GM21360 (cell line): ENCODE measurements around the gene CST5.
"Not testable (repeated sequence)": the region's sequence is repeated elsewhere in the genome, so short reads cannot be mapped to it uniquely, and the experiment has no call there.

Source experiments
- ATAC-seq: cut with Tn5 transposase; IDR thresholded peaks from one replicate; pipeline ENCODE4 v1.9.1; 2021; ENCODE audit warnings: mild to moderate bottlenecking, moderate library complexity; ENCODE audit not compliant: unreplicated experiment

CST5 gene

GRCh38 chr20:23856736-23857135 lies 22.8 kb downstream of the CST5 start:
- ATAC-seq = no peak

GRCh38 chr20:23856226-23856625 lies 23.3 kb downstream of the CST5 start:
- ATAC-seq = no peak

GRCh38 chr20:23841693-23842092 lies 37.9 kb downstream of the CST5 start:
- no peak for ATAC-seq

GRCh38 chr20:23835716-23836115 lies 43.8 kb downstream of the CST5 start:
- no peak for ATAC-seq

- no peak for ATAC-seq
Measured at GRCh38 chr20:23832775-23833513, 46.6 kb downstream of the CST5 start.

GRCh38 chr20:23831961-23832360 lies 47.6 kb downstream of the CST5 start:
- ATAC-seq = not testable (repeated sequence)

- ATAC-seq = no peak
Measured at GRCh38 chr20:23826541-23827021, 53.0 kb downstream of the CST5 start, which contains the start of gene CST2. Gene CST2, minus strand, starts transcription at chr20:23826729. Its CDS starts 69 bp downstream, at chr20:23826660.
